Measurements from ENCODE around the gene OAS3.
A peak's percentile ranks its signal among the peaks of the same experiment; 100 is the strongest.

Gene OAS3

DNA sequence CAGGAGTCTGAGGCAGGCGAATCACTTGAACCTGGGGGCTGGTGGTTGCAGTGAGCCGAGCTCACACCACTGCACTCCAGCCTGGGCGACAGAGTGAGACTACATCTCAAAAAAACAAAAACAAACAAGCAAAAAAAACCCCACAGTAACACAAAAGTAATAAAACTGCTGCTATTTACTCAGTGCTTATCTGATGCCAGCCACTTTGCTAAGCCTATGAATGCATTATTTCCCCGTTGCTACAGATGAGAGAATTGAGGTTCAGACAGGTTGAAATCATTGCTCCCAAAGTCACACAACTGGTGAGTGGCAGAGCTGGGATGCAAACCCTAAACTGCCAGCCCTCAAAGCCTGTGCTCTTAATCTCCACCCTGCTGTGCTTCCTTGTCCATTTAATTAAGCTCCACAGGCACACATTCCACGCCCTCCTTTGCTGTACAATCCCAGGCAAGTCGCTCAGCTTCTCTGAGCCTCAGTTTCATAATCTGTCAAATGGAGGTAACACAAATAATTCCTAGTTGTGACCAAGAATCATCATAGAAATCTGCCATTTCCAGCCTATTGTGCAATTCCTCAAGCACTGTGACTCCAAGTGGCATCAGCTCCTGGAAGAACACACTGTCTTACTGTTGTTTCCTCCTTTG lies 5.7 kb upstream of the OAS3 start:
- peaks cover 13% of the 10 kb centered on the region for H3K27me3 ChIP-seq (ENCODE audit: insufficient read depth, low read length)
- H3K4me1 ChIP-seq (ENCODE audit: insufficient read depth, low read length) = no peaks in the 10 kb centered on the region
- H3K4me3 ChIP-seq (ENCODE audit: low read length) = no peak overlapping the region
- no peaks in the 10 kb centered on the region for H3K9me3 ChIP-seq (ENCODE audit: low read length)
- H3K36me3 ChIP-seq (ENCODE audit: insufficient read depth, low read length) = no peaks in the 10 kb centered on the region
- H2AFZ ChIP-seq (ENCODE audit: low read depth, low read length) = no peak overlapping the region

DNA sequence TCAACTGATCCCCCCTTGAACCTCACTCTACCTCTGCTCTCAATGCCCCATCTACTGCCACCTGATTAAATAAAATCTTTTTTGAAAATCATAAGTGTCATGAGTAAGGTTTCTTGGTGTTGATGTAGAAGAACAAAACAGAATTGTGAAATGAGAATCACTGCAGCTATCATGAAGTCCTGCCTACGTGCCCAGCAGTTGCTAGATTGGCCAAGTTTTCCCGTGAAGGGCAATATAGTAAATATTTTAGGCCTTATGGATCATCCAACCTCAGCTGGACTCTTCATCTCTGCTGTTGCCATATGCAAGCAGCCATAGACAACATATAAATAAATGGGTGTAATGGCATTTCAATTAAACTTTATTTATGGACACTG lies 5.2 kb upstream of the OAS3 start:
- Histone ChIP-seq H2AFZ (ENCODE audit: low read depth, low read length) (no peak overlapping the region), H3K27me3 (ENCODE audit: insufficient read depth, low read length) (peaks cover 18% of the 10 kb centered on the region), H3K4me1 (ENCODE audit: insufficient read depth, low read length) (no peaks in the 10 kb centered on the region), H3K4me3 (ENCODE audit: low read length) (no peak overlapping the region), H3K9me3 (ENCODE audit: low read length) (no peaks in the 10 kb centered on the region), H3K36me3 (ENCODE audit: insufficient read depth, low read length) (no peaks in the 10 kb centered on the region)

DNA sequence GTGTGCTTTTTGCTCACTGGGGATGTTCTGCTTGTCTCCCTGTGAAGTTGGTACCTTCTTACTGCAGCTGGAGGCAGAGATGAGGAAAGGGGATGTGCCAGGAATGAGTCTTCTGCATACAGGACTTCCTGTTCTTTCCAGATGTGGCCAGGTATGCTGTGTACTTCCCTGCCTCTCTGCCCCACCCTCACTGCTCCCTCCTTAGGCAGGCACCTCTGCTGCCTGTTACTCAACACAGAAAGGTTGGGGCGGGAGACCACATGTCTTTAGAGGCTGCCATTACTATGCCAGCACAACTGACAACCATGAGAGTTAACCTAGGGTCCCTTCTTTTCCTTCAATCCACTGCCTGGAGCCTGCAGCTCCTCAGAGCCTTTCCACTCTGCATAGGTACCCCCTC lies 2.0 kb upstream of the OAS3 start:
- H2AFZ ChIP-seq (ENCODE audit: low read depth, low read length) = no peak overlapping the region

DNA sequence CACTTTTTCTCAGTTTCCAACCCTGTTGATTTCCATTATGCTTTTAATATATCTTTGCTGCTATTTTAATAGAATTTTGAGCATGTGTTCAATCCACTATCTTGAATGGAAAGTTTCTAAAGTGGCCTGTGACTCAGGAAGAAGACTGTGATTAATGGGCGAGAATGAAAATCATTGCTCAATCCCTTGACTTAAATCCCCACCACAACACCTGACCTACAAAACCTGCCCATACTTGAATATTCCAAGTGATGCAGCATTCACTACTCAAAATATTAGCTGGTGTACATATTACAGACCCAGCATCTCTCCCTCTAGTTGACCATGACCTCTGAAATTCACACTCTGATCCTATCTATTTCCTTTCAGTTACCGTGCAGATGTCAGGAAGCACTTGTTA lies 1.3 kb upstream of the OAS3 start:
- Histone ChIP-seq H3K4me3 (ENCODE audit: low read length) (no peak overlapping the region), H3K9me3 (ENCODE audit: low read length) (no peaks in the 10 kb centered on the region), H3K27me3 (ENCODE audit: insufficient read depth, low read length) (peaks cover 32% of the 10 kb centered on the region), H2AFZ (ENCODE audit: low read depth, low read length) (no peak overlapping the region), H3K4me1 (ENCODE audit: insufficient read depth, low read length) (peaks cover 2% of the 10 kb centered on the region), H3K36me3 (ENCODE audit: insufficient read depth, low read length) (no peaks in the 10 kb centered on the region)

More for the DNA sequence above, 2.0 kb upstream of the OAS3 start:
- Histone ChIP-seq H3K4me3 (ENCODE audit: low read length) (no peak overlapping the region), H3K9me3 (ENCODE audit: low read length) (no peaks in the 10 kb centered on the region), H3K4me1 (ENCODE audit: insufficient read depth, low read length) (peaks cover 2% of the 10 kb centered on the region), H3K27me3 (ENCODE audit: insufficient read depth, low read length) (peaks cover 32% of the 10 kb centered on the region), H3K36me3 (ENCODE audit: insufficient read depth, low read length) (no peaks in the 10 kb centered on the region)

DNA sequence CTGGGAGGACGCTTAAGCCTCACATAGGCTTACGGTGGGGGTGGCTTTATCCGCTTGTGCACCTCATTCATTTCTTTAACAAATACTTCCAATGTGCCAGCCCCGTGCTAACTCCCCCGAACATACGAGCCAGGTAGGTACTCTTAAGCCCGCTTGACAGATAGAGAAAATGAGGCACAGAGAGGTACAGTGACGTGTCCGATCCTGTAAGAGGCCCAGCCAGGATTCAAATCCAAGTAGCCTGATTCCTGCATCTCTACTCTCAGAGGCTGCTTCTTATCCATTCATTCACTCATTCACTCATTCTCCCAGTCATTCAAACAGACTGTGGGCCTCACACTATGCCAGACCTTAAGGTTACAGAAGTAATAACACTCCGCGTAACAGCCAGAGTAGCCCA lies 477 bp downstream of the OAS3 start:
- Histone ChIP-seq H3K4me3 (ENCODE audit: low read length) (peak overlapping the region; percentile 31), H3K36me3 (ENCODE audit: insufficient read depth, low read length) (no peaks in the 10 kb centered on the region)

GRCh38 chr12:112939761-112940381 lies 1.6 kb downstream of the OAS3 start:
- Histone ChIP-seq H3K9me3 (ENCODE audit: low read length) (no peaks in the 10 kb centered on the region), H3K27me3 (ENCODE audit: insufficient read depth, low read length) (peaks cover 32% of the 10 kb centered on the region), H3K36me3 (ENCODE audit: insufficient read depth, low read length) (no peaks in the 10 kb centered on the region), H3K4me3 (ENCODE audit: low read length) (no peak overlapping the region), H3K4me1 (ENCODE audit: insufficient read depth, low read length) (peaks cover 2% of the 10 kb centered on the region), H2AFZ (ENCODE audit: low read depth, low read length) (no peak overlapping the region)

More for the DNA sequence above, 477 bp downstream of the OAS3 start:
- Histone ChIP-seq H3K27me3 (ENCODE audit: insufficient read depth, low read length) (peaks cover 32% of the 10 kb centered on the region), H3K9me3 (ENCODE audit: low read length) (no peaks in the 10 kb centered on the region), H2AFZ (ENCODE audit: low read depth, low read length) (no peak overlapping the region), H3K4me1 (ENCODE audit: insufficient read depth, low read length) (peaks cover 2% of the 10 kb centered on the region)

GRCh38 chr12:112941528-112942335 lies 3.5 kb downstream of the OAS3 start:
- H3K27me3 ChIP-seq (ENCODE audit: insufficient read depth, low read length) = peaks cover 25% of the 10 kb centered on the region

GRCh38 chr12:112942572-112942971 lies 4.3 kb downstream of the OAS3 start:
- Histone ChIP-seq H2AFZ (ENCODE audit: low read depth, low read length) (no peak overlapping the region), H3K27me3 (ENCODE audit: insufficient read depth, low read length) (peaks cover 19% of the 10 kb centered on the region), H3K4me1 (ENCODE audit: insufficient read depth, low read length) (peaks cover 2% of the 10 kb centered on the region), H3K9me3 (ENCODE audit: low read length) (no peaks in the 10 kb centered on the region), H3K4me3 (ENCODE audit: low read length) (no peak overlapping the region), H3K36me3 (ENCODE audit: insufficient read depth, low read length) (no peaks in the 10 kb centered on the region)

More at GRCh38 chr12:112941528-112942335, 3.5 kb downstream of the OAS3 start:
- Histone ChIP-seq H3K36me3 (ENCODE audit: insufficient read depth, low read length) (no peaks in the 10 kb centered on the region), H2AFZ (ENCODE audit: low read depth, low read length) (no peak overlapping the region), H3K4me3 (ENCODE audit: low read length) (no peak overlapping the region), H3K9me3 (ENCODE audit: low read length) (no peaks in the 10 kb centered on the region), H3K4me1 (ENCODE audit: insufficient read depth, low read length) (peaks cover 2% of the 10 kb centered on the region)

DNA sequence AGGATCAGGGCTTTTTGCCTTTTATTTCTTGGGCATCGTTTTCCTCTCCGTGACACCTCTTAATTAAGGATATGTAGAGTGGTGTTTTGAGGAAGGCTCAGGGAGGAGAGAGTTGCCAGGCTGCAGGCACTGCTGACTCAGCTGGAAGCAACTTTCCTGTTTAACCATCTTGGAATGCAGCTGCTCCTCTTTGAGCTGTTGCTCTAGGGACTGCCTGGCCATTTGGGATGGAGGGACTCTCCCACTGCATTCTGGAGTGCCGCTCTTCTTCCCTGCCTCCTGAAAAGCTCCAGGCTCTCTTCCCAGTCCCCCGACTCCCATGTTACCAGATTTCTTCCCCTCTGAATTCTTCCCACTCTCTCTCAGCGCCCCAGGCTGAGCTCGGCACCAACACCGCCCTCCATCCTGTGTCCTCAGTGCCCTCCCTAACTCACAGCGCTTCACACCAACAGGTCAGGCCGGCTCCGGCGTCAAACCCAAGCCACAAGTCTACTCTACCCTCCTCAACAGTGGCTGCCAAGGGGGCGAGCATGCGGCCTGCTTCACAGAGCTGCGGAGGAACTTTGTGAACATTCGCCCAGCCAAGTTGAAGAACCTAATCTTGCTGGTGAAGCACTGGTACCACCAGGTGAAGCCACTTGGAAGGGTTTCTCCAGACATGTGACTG lies 5.9 kb downstream of the OAS3 start:
- Histone ChIP-seq H3K9me3 (ENCODE audit: low read length) (no peaks in the 10 kb centered on the region), H3K4me1 (ENCODE audit: insufficient read depth, low read length) (no peaks in the 10 kb centered on the region), H3K4me3 (ENCODE audit: low read length) (no peak overlapping the region), H3K27me3 (ENCODE audit: insufficient read depth, low read length) (peaks cover 4% of the 10 kb centered on the region), H3K36me3 (ENCODE audit: insufficient read depth, low read length) (no peaks in the 10 kb centered on the region), H2AFZ (ENCODE audit: low read depth, low read length) (no peak overlapping the region)

DNA sequence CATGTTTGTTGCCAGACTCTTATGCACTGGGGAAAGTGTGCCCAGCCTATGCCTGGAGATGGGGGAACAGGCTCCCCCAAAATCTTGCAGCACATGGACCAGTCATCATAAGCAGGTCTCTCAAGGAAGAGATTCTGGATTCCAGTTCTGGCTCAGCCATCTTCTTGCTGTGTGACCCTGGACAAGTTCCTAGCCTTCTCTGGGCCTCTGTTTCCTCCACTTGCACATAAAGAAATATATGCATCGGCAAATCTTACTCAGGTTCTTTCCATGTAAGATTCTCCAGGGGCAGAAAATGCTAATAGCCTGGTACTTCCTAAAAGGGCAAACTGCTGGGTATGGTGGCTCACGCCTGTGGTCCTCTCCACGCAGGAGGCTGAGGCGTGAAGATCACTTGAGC lies 7.2 kb downstream of the OAS3 start:
- Histone ChIP-seq H3K9me3 (ENCODE audit: low read length) (no peaks in the 10 kb centered on the region), H2AFZ (ENCODE audit: low read depth, low read length) (no peak overlapping the region), H3K36me3 (ENCODE audit: insufficient read depth, low read length) (no peaks in the 10 kb centered on the region), H3K27me3 (ENCODE audit: insufficient read depth, low read length) (no peaks in the 10 kb centered on the region), H3K4me3 (ENCODE audit: low read length) (no peak overlapping the region), H3K4me1 (ENCODE audit: insufficient read depth, low read length) (no peaks in the 10 kb centered on the region)

GRCh38 chr12:112946236-112947000 lies 8.1 kb downstream of the OAS3 start:
- Histone ChIP-seq H2AFZ (ENCODE audit: low read depth, low read length) (no peak overlapping the region), H3K4me1 (ENCODE audit: insufficient read depth, low read length) (no peaks in the 10 kb centered on the region), H3K9me3 (ENCODE audit: low read length) (no peaks in the 10 kb centered on the region), H3K4me3 (ENCODE audit: low read length) (no peak overlapping the region), H3K36me3 (ENCODE audit: insufficient read depth, low read length) (no peaks in the 10 kb centered on the region), H3K27me3 (ENCODE audit: insufficient read depth, low read length) (no peaks in the 10 kb centered on the region)

GRCh38 chr12:112947314-112947713 lies 9.0 kb downstream of the OAS3 start:
- no peaks in the 10 kb centered on the region for H3K36me3 ChIP-seq (ENCODE audit: insufficient read depth, low read length)
- no peak overlapping the region for H2AFZ ChIP-seq (ENCODE audit: low read depth, low read length)
- no peaks in the 10 kb centered on the region for H3K4me1 ChIP-seq (ENCODE audit: insufficient read depth, low read length)
- no peak overlapping the region for H3K4me3 ChIP-seq (ENCODE audit: low read length)
- no peaks in the 10 kb centered on the region for H3K9me3 ChIP-seq (ENCODE audit: low read length)
- no peaks in the 10 kb centered on the region for H3K27me3 ChIP-seq (ENCODE audit: insufficient read depth, low read length)
